Activated CD4-positive, CD25-positive, alpha-beta regulatory T cell treated with anti-CD3 and anti-CD28 coated beads, Interleukin-2, amount 50 U/mL, for 72 hours (primary cell): ENCODE data around the gene KRTAP10-10.
"Not testable (repeated sequence)": the region's sequence is repeated elsewhere in the genome, so short reads cannot be mapped to it uniquely, and the experiment has no call there.

Experiments
- DNase-seq: peaks from one replicate; pipeline ENCODE4 v3.0.0; 2021

KRTAP10-10 gene

GRCh38 chr21:44637018-44637850 is at the start of gene KRTAP10-10:
KRTAP10-10 (plus strand) TSS chr21:44637356; CDS start chr21:44637418, 62 bp downstream.
- DNase-seq: no peak

- DNase-seq: no peak
These were observed 48.1 kb upstream of the KRTAP10-10 start for GRCh38 chr21:44589094-44589493.

GRCh38 chr21:44589586-44590305 is 47.4 kb upstream of the KRTAP10-10 start:
- no peak for DNase-seq

DNA sequence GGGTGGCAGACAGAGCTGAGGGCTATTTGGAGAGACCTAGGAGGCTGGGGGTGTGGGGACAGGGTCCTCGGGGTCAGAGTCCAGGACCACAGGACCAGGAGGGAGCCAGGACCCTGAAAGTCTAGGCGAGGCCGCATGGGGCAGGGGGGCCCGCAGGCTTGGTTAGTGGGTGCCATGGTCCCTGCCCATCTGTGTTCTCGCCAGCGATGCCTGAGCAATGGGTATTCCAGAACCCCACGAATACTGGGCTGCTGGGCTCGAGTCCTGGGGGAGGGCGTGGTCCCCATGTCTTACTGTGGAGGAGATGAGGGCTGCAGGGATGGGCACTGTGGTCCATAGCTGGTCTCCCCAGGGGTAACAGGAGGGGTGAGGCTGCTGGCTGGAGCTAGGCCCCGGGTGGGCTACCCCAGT is 46.8 kb upstream of the KRTAP10-10 start:
- DNase-seq: no peak

DNA sequence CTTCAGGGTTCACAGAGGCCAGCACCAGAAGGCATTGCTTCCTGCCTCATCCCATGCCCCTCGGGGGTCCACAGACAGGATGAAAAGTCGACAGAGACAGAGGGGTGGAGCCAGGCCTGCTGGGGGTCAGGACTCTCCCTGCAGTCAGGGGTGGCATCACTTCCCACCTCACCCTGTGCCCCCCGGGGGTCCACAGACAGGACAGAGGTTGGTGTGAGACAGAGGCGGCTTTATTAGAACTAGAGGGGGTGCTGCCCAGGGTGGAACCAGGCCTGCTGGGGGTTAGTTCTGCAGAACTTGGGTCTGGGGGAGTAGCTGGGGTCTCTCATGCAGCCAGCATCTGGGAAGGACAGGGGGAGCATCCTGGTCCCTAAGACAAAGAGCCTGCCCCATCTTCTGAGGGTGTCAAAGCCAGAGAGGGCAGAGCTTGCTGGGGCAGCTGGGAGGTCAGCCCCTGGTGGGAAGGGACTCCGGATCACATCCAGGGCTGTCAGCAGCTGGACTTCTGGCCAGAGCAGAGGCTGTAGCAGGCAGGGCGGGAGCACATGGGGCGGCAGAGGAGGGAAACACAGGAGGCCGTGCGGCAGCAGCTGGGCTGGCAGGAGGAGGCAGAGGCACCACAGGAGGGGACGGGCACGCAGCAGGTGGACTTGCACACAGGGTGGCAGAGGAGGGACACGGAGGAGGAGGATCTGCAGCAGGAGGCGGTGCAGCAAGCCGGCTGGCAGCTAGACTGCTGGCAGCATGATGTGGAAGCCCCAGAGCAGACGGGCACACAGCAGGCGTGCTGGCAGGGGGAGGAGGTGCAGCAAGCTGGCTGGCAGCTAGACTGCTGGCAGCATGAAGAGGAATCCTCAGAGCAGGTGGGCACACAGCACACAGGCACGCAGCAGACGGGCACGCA is 46.0 kb upstream of the KRTAP10-10 start:
- DNase-seq: peak; percentile 22

GRCh38 chr21:44591801-44592130 is 45.4 kb upstream of the KRTAP10-10 start:
- not testable (repeated sequence) for DNase-seq

GRCh38 chr21:44592446-44593311 is 44.5 kb upstream of the KRTAP10-10 start, which contains the start of gene KRTAP10-6:
KRTAP10-6 (minus strand) TSS chr21:44592505; CDS start chr21:44592484, 21 bp downstream.
- DNase-seq: peak; percentile 24

GRCh38 chr21:44593598-44594405 is 43.4 kb upstream of the KRTAP10-10 start:
- DNase-seq: peak; percentile 17

DNA sequence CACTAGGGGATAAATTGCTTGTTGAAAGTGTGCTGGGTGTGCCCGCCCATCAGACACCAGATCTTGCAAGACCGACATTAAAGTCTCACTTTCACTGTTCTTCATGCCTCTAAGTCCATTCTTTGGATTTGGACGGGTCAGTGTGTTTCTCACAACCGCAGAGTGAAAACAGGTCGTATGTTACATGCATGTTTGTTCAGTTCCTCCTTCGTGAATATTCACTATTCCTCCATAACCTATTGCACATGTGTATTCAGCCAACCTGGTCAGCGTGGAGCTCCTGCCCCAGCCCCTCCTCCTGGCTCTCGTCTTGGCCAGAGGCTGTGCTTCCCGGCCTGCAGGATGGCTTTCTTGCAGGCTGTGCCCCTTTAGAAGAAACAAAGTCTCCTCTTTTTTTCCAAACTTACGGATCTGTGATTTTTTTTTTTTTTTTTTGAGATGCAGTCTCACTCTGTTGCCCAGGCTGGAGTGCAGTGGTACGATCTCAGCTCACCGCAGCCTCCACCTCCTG is 42.7 kb upstream of the KRTAP10-10 start:
- no peak for DNase-seq

GRCh38 chr21:44595524-44595923 is 41.6 kb upstream of the KRTAP10-10 start:
- DNase-seq: no peak

DNA sequence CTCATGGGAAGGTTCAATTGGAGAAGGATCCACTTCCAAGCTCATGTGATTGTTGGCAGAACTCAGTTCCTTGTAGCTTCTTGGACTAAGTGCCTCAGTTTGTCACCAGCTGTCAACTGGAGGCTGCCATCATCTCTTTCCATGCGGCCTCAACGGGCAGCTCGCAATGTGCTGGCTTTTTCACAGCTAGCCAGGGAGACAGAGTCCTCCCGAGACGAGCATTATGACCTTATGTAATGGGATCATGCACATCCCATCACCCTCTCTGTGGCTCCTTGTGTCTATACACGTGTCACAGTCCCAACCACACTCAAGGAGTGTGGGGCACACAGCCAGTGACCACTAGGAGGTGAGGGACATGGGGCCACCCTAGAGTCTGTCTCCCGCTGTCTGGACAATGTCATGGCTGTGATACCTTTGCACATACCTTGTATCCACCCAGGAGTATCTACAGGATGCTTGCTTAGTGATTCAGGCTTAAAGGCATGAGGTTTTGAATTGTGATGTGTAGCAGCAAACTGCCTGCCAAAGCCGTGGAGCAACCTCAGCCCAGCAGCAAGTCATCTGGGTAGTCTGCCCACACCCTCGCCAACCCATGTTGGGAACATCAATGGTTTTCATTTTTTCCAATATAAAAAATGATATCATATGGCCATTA is 41.0 kb upstream of the KRTAP10-10 start:
- DNase-seq: no peak

DNA sequence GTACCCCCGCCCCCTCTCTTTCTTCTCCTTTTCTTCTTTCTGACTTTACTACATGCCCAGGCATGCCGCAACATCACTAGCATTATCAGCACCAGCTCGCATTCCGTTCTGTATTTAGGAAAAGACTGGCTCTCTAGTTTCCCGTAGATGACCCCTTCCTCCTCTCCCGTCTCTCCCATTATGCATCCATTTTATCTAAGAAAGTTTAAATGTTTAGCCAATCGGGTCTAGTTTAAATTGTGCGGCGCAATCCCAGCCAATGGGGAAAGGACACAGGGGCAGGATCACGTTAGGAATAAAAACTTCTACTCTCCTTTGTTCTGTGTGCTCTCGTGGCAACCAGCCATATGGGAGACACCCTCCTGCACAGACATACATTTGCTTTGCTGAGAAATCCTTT is 39.1 kb upstream of the KRTAP10-10 start:
- no peak for DNase-seq

DNA sequence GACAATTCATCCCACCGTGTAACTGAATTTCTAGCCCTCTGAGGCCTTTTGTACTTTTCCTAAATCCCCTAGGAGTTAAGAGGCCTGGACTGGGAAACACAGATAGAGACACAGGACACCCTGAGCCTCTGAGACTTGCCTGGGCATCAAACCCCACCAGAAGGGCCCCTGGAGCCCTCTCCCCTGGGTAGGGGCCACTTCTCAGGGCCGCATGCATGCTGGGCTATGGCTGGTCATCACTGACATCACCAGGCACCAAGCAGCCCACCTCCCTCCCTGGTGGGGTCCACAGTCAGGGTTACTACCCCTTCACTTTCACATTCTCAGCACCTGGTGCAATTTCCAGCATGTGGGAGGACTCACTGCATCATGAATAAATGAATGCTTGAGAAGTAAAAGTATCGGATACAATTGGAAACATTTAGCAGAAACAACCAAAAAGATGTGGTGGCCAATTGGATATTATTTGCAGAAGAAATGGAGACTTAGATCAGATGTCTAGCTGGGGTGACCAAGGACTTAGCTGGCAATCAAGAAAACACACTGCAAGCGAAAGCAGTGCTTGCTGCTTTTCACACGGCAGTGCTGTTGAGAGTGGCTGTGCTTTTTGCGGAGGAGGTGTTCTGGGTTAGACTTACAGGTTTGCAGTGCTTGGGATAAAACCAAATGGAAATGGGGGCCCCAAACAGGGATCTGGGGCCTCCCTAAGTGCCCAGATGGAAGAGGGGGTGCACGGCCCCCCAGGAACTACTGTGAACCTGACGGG is 37.7 kb upstream of the KRTAP10-10 start:
- DNase-seq: no peak

GRCh38 chr21:44600118-44600978 is 36.8 kb upstream of the KRTAP10-10 start, which contains the start of gene KRTAP10-7:
KRTAP10-7 (plus strand) TSS chr21:44600597; CDS start chr21:44600622, 25 bp downstream.
- DNase-seq: not testable (repeated sequence)

DNA sequence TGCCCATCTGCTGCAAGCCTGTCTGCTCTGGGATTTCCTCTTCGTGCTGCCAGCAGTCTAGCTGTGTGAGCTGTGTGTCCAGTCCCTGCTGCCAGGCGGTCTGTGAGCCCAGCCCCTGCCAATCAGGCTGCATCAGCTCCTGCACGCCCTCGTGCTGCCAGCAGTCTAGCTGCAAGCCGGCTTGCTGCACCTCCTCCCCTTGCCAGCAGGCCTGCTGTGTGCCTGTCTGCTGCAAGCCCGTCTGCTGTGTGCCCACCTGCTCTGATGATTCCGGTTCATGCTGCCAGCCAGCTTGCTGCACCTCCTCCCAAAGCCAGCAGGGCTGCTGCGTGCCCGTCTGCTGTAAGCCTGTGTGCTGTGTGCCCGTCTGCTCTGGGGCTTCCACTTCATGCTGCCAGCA is 36.1 kb upstream of the KRTAP10-10 start:
- DNase-seq: not testable (repeated sequence)

DNA sequence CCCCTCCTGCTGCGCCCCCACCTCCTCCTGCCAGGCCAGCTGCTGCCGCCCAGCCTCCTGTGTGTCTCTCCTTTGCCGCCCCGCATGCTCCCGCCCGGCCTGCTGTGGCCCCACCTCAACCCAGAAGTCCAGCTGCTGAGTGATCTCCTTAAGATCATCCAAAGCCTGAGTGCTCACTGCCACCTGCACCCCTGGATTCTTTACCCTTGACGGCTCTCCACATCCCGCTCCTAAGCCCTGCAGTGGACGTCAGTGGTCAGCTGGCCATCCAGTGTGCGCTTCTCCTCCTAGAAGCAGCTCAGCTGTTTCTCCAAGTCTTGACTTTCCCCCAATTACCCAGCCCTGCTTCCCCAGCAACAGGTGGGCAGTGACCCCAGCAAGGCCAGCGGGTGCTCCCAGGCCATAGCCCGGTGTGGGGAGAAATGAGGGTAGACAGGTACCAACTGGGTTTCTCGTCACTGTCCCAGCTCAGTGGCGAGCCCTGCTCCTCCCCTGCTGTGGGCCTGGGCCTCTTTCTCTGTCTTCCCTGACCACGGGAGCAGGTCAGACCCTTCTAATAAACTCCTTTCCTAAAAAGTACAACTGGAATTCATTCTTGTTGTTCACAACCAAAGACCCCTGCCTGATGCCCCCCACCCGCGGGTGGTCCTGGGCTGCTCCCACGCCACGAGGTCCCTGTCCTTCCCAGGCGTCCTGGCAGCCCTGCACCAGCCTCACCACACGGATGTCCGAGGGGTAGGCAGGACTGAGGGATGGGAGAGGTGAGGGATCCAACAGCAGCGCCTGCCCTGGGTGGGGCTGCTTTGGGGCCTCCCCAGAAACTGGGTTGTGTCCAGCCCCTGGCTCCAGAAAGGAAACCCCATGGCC is 35.3 kb upstream of the KRTAP10-10 start:
- no peak for DNase-seq

GRCh38 chr21:44602463-44602850 is 34.7 kb upstream of the KRTAP10-10 start:
- no peak for DNase-seq
